Epithelial cell of proximal tubule (primary cell): ENCODE data around the gene C1S. TPM values are rescaled to one million over a fixed set of nuclear protein-coding genes. Genes with fewer than 3 reads are reported as not detected.

Experiments used
- DNase-seq: peaks from one replicate; pipeline ENCODE4 v3.0.0-alpha.2; 2011; ENCODE audit warnings: low read depth
- H3K4me3 ChIP-seq: 2 replicates; pipeline ENCODE4 v1.5.1; 2011; ENCODE audit warnings: low read depth, mild to moderate bottlenecking, low read length
- CTCF ChIP-seq: conservative IDR thresholded peaks from 2 replicates; pipeline ENCODE4 v1.5.1; 2012; ENCODE audit warnings: low read depth, mild to moderate bottlenecking, low read length
- total RNA-seq: library from RNA; depleted of rRNA; stranded (reverse); fragments of >200 nt; gene quantifications from 2 replicates; pipeline ENCODE4 v1.2.3, GENCODE V29; 2015

Gene C1S
- total RNA-seq, 1 donor from 2014 or later = 1.3 TPM

GRCh38 chr12:7093892-7094291 is 33.4 kb downstream of the C1S start:
- DNase-seq = no peak
- no peak for TF ChIP-seq CTCF
- no peak overlapping the region for H3K4me3 ChIP-seq

GRCh38 chr12:7096006-7096932 is 35.8 kb downstream of the C1S start:
- DNase-seq = no peak
- TF ChIP-seq CTCF = no peak
- H3K4me3 ChIP-seq = no peak overlapping the region

GRCh38 chr12:7096979-7097378 is 36.5 kb downstream of the C1S start:
- no peak for TF ChIP-seq CTCF
- DNase-seq = no peak
- H3K4me3 ChIP-seq = no peak overlapping the region

GRCh38 chr12:7099290-7099996 is 38.9 kb downstream of the C1S start:
- H3K4me3 ChIP-seq = no peak overlapping the region
- DNase-seq = no peak
- TF ChIP-seq CTCF = no peak

- no peak for DNase-seq
- H3K4me3 ChIP-seq = no peak overlapping the region
- no peak for TF ChIP-seq CTCF
Measured at GRCh38 chr12:7100239-7100638, 39.7 kb downstream of the C1S start.

GRCh38 chr12:7101047-7101693 is 40.7 kb downstream of the C1S start:
- TF ChIP-seq CTCF = no peak
- DNase-seq = no peak
- H3K4me3 ChIP-seq = no peak overlapping the region
